Measurements from ENCODE around the gene RRP1.
A peak's percentile ranks its signal among the peaks of the same experiment; 100 is the strongest.

The RRP1 gene

GRCh38 chr21:43812139-43812821, 22.9 kb downstream of the RRP1 start:
- Histone ChIP-seq H3K27me3 (ENCODE audit: insufficient read depth, low read length) (no peaks in the 10 kb centered on the region), H2AFZ (ENCODE audit: low read length, unreplicated experiment) (peak overlapping the region; percentile 25), H3K4me3 (ENCODE audit: low read depth, low read length) (no peak overlapping the region), H3K79me2 (ENCODE audit: control insufficient read depth, insufficient read depth, low read length, unreplicated experiment) (no peaks in the 10 kb centered on the region), H3K36me3 (ENCODE audit: insufficient read depth, low read length) (no peaks in the 10 kb centered on the region), H3K27ac (ENCODE audit: low read depth, low read length) (no peak overlapping the region), H3K4me1 (ENCODE audit: control insufficient read depth, insufficient read depth, low read length, unreplicated experiment) (peaks cover 6% of the 10 kb centered on the region)

- no peaks in the 10 kb centered on the region for H3K27me3 ChIP-seq (ENCODE audit: insufficient read depth, low read length)
- no peaks in the 10 kb centered on the region for H3K36me3 ChIP-seq (ENCODE audit: insufficient read depth, low read length)
- peaks cover 6% of the 10 kb centered on the region for H3K4me1 ChIP-seq (ENCODE audit: control insufficient read depth, insufficient read depth, low read length, unreplicated experiment)
- no peak overlapping the region for H3K4me3 ChIP-seq (ENCODE audit: low read depth, low read length)
- no peaks in the 10 kb centered on the region for H3K79me2 ChIP-seq (ENCODE audit: control insufficient read depth, insufficient read depth, low read length, unreplicated experiment)
- no peak overlapping the region for H2AFZ ChIP-seq (ENCODE audit: low read length, unreplicated experiment)
- no peak overlapping the region for H3K27ac ChIP-seq (ENCODE audit: low read depth, low read length)
These were observed 23.7 kb downstream of the RRP1 start for GRCh38 chr21:43812957-43813655.

GRCh38 chr21:43813656-43813980, 24.2 kb downstream of the RRP1 start:
- no peak overlapping the region for H3K27ac ChIP-seq (ENCODE audit: low read depth, low read length)
- H3K4me3 ChIP-seq (ENCODE audit: low read depth, low read length) = no peak overlapping the region
- no peak overlapping the region for H2AFZ ChIP-seq (ENCODE audit: low read length, unreplicated experiment)
- no peaks in the 10 kb centered on the region for H3K36me3 ChIP-seq (ENCODE audit: insufficient read depth, low read length)
- peaks cover 6% of the 10 kb centered on the region for H3K4me1 ChIP-seq (ENCODE audit: control insufficient read depth, insufficient read depth, low read length, unreplicated experiment)
- H3K27me3 ChIP-seq (ENCODE audit: insufficient read depth, low read length) = no peaks in the 10 kb centered on the region
- no peaks in the 10 kb centered on the region for H3K79me2 ChIP-seq (ENCODE audit: control insufficient read depth, insufficient read depth, low read length, unreplicated experiment)

GRCh38 chr21:43814215-43815106, 25.1 kb downstream of the RRP1 start:
- peaks cover 6% of the 10 kb centered on the region for H3K4me1 ChIP-seq (ENCODE audit: control insufficient read depth, insufficient read depth, low read length, unreplicated experiment)
- no peak overlapping the region for H3K4me3 ChIP-seq (ENCODE audit: low read depth, low read length)
- H2AFZ ChIP-seq (ENCODE audit: low read length, unreplicated experiment) = no peak overlapping the region
- H3K27me3 ChIP-seq (ENCODE audit: insufficient read depth, low read length) = no peaks in the 10 kb centered on the region
- no peak overlapping the region for H3K27ac ChIP-seq (ENCODE audit: low read depth, low read length)
- no peaks in the 10 kb centered on the region for H3K36me3 ChIP-seq (ENCODE audit: insufficient read depth, low read length)
- H3K79me2 ChIP-seq (ENCODE audit: control insufficient read depth, insufficient read depth, low read length, unreplicated experiment) = no peaks in the 10 kb centered on the region

- Histone ChIP-seq H3K36me3 (ENCODE audit: insufficient read depth, low read length) (no peaks in the 10 kb centered on the region), H3K4me3 (ENCODE audit: low read depth, low read length) (no peak overlapping the region), H3K4me1 (ENCODE audit: control insufficient read depth, insufficient read depth, low read length, unreplicated experiment) (peaks cover 6% of the 10 kb centered on the region), H3K27ac (ENCODE audit: low read depth, low read length) (no peak overlapping the region), H2AFZ (ENCODE audit: low read length, unreplicated experiment) (no peak overlapping the region), H3K27me3 (ENCODE audit: insufficient read depth, low read length) (no peaks in the 10 kb centered on the region), H3K79me2 (ENCODE audit: control insufficient read depth, insufficient read depth, low read length, unreplicated experiment) (no peaks in the 10 kb centered on the region)
These were observed 25.8 kb downstream of the RRP1 start for GRCh38 chr21:43815107-43815613.

- Histone ChIP-seq H3K79me2 (ENCODE audit: control insufficient read depth, insufficient read depth, low read length, unreplicated experiment) (no peaks in the 10 kb centered on the region), H3K27me3 (ENCODE audit: insufficient read depth, low read length) (no peaks in the 10 kb centered on the region), H2AFZ (ENCODE audit: low read length, unreplicated experiment) (no peak overlapping the region), H3K4me3 (ENCODE audit: low read depth, low read length) (no peak overlapping the region), H3K36me3 (ENCODE audit: insufficient read depth, low read length) (no peaks in the 10 kb centered on the region), H3K27ac (ENCODE audit: low read depth, low read length) (no peak overlapping the region), H3K4me1 (ENCODE audit: control insufficient read depth, insufficient read depth, low read length, unreplicated experiment) (peaks cover 6% of the 10 kb centered on the region)
These were observed 26.6 kb downstream of the RRP1 start for GRCh38 chr21:43815991-43816390.

GRCh38 chr21:43816611-43817071, 27.3 kb downstream of the RRP1 start:
- H3K27me3 ChIP-seq (ENCODE audit: insufficient read depth, low read length) = no peaks in the 10 kb centered on the region
- H3K79me2 ChIP-seq (ENCODE audit: control insufficient read depth, insufficient read depth, low read length, unreplicated experiment) = no peaks in the 10 kb centered on the region
- H2AFZ ChIP-seq (ENCODE audit: low read length, unreplicated experiment) = no peak overlapping the region
- H3K4me1 ChIP-seq (ENCODE audit: control insufficient read depth, insufficient read depth, low read length, unreplicated experiment) = peaks cover 6% of the 10 kb centered on the region
- no peak overlapping the region for H3K4me3 ChIP-seq (ENCODE audit: low read depth, low read length)
- no peaks in the 10 kb centered on the region for H3K36me3 ChIP-seq (ENCODE audit: insufficient read depth, low read length)
- no peak overlapping the region for H3K27ac ChIP-seq (ENCODE audit: low read depth, low read length)

GRCh38 chr21:43817157-43818086, 28.0 kb downstream of the RRP1 start:
- H3K36me3 ChIP-seq (ENCODE audit: insufficient read depth, low read length) = no peaks in the 10 kb centered on the region
- H3K4me3 ChIP-seq (ENCODE audit: low read depth, low read length) = no peak overlapping the region
- H3K79me2 ChIP-seq (ENCODE audit: control insufficient read depth, insufficient read depth, low read length, unreplicated experiment) = no peaks in the 10 kb centered on the region
- H3K27me3 ChIP-seq (ENCODE audit: insufficient read depth, low read length) = no peaks in the 10 kb centered on the region
- no peak overlapping the region for H2AFZ ChIP-seq (ENCODE audit: low read length, unreplicated experiment)
- H3K4me1 ChIP-seq (ENCODE audit: control insufficient read depth, insufficient read depth, low read length, unreplicated experiment) = peaks cover 2% of the 10 kb centered on the region
- H3K27ac ChIP-seq (ENCODE audit: low read depth, low read length) = no peak overlapping the region

- H3K27me3 ChIP-seq (ENCODE audit: insufficient read depth, low read length) = no peaks in the 10 kb centered on the region
- no peak overlapping the region for H2AFZ ChIP-seq (ENCODE audit: low read length, unreplicated experiment)
- no peak overlapping the region for H3K27ac ChIP-seq (ENCODE audit: low read depth, low read length)
- H3K79me2 ChIP-seq (ENCODE audit: control insufficient read depth, insufficient read depth, low read length, unreplicated experiment) = no peaks in the 10 kb centered on the region
- no peaks in the 10 kb centered on the region for H3K36me3 ChIP-seq (ENCODE audit: insufficient read depth, low read length)
- no peaks in the 10 kb centered on the region for H3K4me1 ChIP-seq (ENCODE audit: control insufficient read depth, insufficient read depth, low read length, unreplicated experiment)
- no peak overlapping the region for H3K4me3 ChIP-seq (ENCODE audit: low read depth, low read length)
These were observed 29.3 kb downstream of the RRP1 start for GRCh38 chr21:43818685-43819084.
